Adrenal gland (tissue), 5 donors: Measurements from ENCODE around the gene ENOX1.

Experiments used
- POLR2A ChIP-seq, 2 donors: fragments of 450-650 bp; IDR thresholded peaks; one replicate each; pipeline ENCODE4 v1.6.1; 2017; ENCODE audit warnings: antibody characterized with exemption in 2 of 2, mild to moderate bottlenecking in 2 of 2, moderate library complexity in 1 of 2
- TF ChIP-seq, protein P1 (sequence below), 6 experiments: fragments of 450-650 bp in 4 of 6; fragments of 200-600 bp in 2 of 6; sonication (generic) in 1 of 6; IDR thresholded peaks; 1 replicate in 5 of 6; 2 replicates in 1 of 6; pipeline versions ENCODE4 v1.5.1 to v1.8.0; 2016 to 2021; ENCODE audit warnings: antibody characterized with exemption in 6 of 6, mild to moderate bottlenecking in 2 of 6, moderate library complexity in 1 of 6
- donor health status: DM: no; HTN: no; CAD: no.

DNA sequence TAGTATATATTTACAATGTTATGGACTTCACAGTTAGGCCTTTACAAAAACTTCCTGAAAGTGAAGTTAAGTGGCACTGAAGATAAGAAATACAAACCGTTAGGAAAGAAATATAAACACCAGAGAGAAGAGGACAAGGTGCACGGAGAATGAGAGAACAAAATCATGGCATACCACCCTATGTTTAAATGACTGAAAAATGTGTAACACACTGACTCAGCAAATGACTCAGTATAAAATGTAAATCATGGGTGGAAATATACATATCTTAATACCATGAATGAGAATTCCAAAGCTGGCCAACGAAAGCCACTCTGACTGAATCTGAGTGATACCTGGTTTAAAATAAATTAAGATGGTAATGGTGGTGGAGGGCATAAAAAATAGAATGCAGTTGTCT lies 502.6 kb downstream of the ENOX1 start:
- TF ChIP-seq, protein P1, sequence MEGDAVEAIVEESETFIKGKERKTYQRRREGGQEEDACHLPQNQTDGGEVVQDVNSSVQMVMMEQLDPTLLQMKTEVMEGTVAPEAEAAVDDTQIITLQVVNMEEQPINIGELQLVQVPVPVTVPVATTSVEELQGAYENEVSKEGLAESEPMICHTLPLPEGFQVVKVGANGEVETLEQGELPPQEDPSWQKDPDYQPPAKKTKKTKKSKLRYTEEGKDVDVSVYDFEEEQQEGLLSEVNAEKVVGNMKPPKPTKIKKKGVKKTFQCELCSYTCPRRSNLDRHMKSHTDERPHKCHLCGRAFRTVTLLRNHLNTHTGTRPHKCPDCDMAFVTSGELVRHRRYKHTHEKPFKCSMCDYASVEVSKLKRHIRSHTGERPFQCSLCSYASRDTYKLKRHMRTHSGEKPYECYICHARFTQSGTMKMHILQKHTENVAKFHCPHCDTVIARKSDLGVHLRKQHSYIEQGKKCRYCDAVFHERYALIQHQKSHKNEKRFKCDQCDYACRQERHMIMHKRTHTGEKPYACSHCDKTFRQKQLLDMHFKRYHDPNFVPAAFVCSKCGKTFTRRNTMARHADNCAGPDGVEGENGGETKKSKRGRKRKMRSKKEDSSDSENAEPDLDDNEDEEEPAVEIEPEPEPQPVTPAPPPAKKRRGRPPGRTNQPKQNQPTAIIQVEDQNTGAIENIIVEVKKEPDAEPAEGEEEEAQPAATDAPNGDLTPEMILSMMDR (IDR thresholded peaks at IDR 0.05), result no peak
- TF ChIP-seq POLR2A (IDR thresholded peaks at IDR 0.05), result no peak
